Mucosa of rectum (tissue), 2 donors: Measurements from ENCODE around the gene NEURL3.

Experiments used
- H3K27ac ChIP-seq, 2 donors: one replicate each; pipeline ENCODE4 v1.7.0; 2013; ENCODE audit warnings: inconsistent platforms in 2 of 2, low read depth in 2 of 2, low read length in 2 of 2
- H3K27me3 ChIP-seq, 2 donors: one replicate each; pipeline ENCODE4 v1.7.0; 2013; ENCODE audit warnings: low read length in 2 of 2; ENCODE audit not compliant: control insufficient read depth in 2 of 2, insufficient read depth in 2 of 2
- H3K36me3 ChIP-seq, 2 donors: one replicate each; pipeline ENCODE4 v1.7.0; 2013; ENCODE audit warnings: low read length in 2 of 2; ENCODE audit not compliant: control insufficient read depth in 2 of 2, insufficient read depth in 2 of 2
- H3K4me1 ChIP-seq, 2 donors: one replicate each; pipeline ENCODE4 v1.7.0; 2013; ENCODE audit warnings: low read length in 2 of 2, mild to moderate bottlenecking in 1 of 2; ENCODE audit not compliant: control insufficient read depth in 2 of 2, insufficient read depth in 2 of 2
- H3K4me3 ChIP-seq, 2 donors: one replicate each; pipeline ENCODE4 v1.7.0; 2013; ENCODE audit warnings: low read length in 2 of 2
- H3K9ac ChIP-seq, 2 donors: one replicate each; pipeline ENCODE4 v1.7.0; 2013; ENCODE audit warnings: low read length in 2 of 2, low read depth in 1 of 2, mild to moderate bottlenecking in 1 of 2
- H3K9me3 ChIP-seq, 2 donors: one replicate each; pipeline ENCODE4 v1.7.0; 2013; ENCODE audit warnings: low read length in 2 of 2; ENCODE audit not compliant: control insufficient read depth in 2 of 2
- donor health status: healthy.
- donor health status: Normal muscosa, but diverticular disease.

Gene NEURL3

GRCh38 chr2:96521219-96521618 is 16.1 kb upstream of the NEURL3 start:
- no peaks in the 10 kb centered on the region for H3K36me3 ChIP-seq
- H3K9ac ChIP-seq: no peak overlapping the region
- H3K9me3 ChIP-seq: no peaks in the 10 kb centered on the region
- no peak overlapping the region for H3K27ac ChIP-seq
- H3K27me3 ChIP-seq: no peaks in the 10 kb centered on the region
- peaks cover 0 to 7% of the 10 kb centered on the region in 2 donors for H3K4me1 ChIP-seq
- no peak overlapping the region for H3K4me3 ChIP-seq

- Histone ChIP-seq H3K36me3 (no peaks in the 10 kb centered on the region), H3K9ac (no peak overlapping the region), H3K27me3 (no peaks in the 10 kb centered on the region), H3K9me3 (no peaks in the 10 kb centered on the region), H3K4me1 (peaks cover 0 to 7% of the 10 kb centered on the region in 2 donors), H3K27ac (no peak overlapping the region), H3K4me3 (no peak overlapping the region)
Measured at GRCh38 chr2:96520697-96521096, 15.5 kb upstream of the NEURL3 start.

- no peaks in the 10 kb centered on the region for H3K27me3 ChIP-seq
- H3K9me3 ChIP-seq: no peaks in the 10 kb centered on the region
- H3K9ac ChIP-seq: no peak overlapping the region
- H3K4me1 ChIP-seq: peaks cover 0 to 7% of the 10 kb centered on the region in 2 donors
- no peaks in the 10 kb centered on the region for H3K36me3 ChIP-seq
- no peak overlapping the region for H3K4me3 ChIP-seq
- no peak overlapping the region for H3K27ac ChIP-seq
Measured at GRCh38 chr2:96520231-96520630, 15.1 kb upstream of the NEURL3 start.

GRCh38 chr2:96517079-96517478 is 11.9 kb upstream of the NEURL3 start:
- H3K9me3 ChIP-seq: no peaks in the 10 kb centered on the region
- no peak overlapping the region for H3K9ac ChIP-seq
- no peak overlapping the region for H3K4me3 ChIP-seq
- no peaks in the 10 kb centered on the region for H3K4me1 ChIP-seq
- no peaks in the 10 kb centered on the region for H3K27me3 ChIP-seq
- no peaks in the 10 kb centered on the region for H3K36me3 ChIP-seq
- no peak overlapping the region for H3K27ac ChIP-seq

DNA sequence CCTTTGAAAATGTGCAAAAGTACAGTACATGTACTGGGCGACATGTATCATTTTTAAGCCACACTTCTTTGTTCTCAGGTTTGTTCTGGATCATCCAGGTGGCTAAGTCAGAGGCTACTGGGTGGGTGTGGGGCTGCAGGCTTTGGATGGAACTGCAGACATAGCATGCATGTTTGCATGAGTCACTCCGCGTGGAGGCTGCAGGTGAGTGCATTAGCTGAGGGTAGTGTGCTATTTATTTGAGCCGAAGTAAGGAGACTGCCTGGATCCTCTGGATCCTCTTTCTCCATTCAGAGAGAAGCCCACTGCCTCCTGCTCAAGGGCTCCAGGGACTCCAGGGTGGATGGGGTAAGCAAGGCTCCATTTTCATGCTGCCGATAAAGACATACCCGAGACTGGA is 9.4 kb upstream of the NEURL3 start:
- Histone ChIP-seq H3K36me3 (no peaks in the 10 kb centered on the region), H3K9ac (no peak overlapping the region), H3K27me3 (no peaks in the 10 kb centered on the region), H3K27ac (no peak overlapping the region), H3K9me3 (no peaks in the 10 kb centered on the region), H3K4me3 (no peak overlapping the region), H3K4me1 (no peaks in the 10 kb centered on the region)

DNA sequence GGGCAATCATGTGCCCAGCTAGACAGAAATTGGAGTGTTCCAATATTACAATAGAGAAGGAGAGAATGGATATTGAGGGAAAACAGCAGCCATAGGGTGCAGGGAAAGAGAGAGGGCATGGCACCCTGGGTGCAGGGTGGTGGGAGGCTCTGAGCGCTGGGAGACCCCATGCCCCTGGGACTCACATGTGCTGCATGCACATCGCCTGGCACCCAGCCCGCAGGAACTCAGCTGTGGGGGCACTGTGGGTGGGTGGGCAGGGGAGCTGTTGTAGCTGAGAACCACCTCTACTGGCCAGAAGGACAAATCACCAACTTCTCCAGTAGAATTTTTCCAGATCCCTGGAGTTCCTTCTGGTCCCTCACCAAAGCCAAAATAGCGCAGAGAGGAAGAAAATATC is 7.2 kb upstream of the NEURL3 start:
- peaks cover 5 to 8% of the 10 kb centered on the region in 2 donors for H3K4me1 ChIP-seq
- H3K27me3 ChIP-seq: no peaks in the 10 kb centered on the region
- no peaks in the 10 kb centered on the region for H3K36me3 ChIP-seq
- no peak overlapping the region for H3K9ac ChIP-seq
- H3K9me3 ChIP-seq: no peaks in the 10 kb centered on the region
- H3K27ac ChIP-seq: no peak overlapping the region
- H3K4me3 ChIP-seq: no peak overlapping the region

DNA sequence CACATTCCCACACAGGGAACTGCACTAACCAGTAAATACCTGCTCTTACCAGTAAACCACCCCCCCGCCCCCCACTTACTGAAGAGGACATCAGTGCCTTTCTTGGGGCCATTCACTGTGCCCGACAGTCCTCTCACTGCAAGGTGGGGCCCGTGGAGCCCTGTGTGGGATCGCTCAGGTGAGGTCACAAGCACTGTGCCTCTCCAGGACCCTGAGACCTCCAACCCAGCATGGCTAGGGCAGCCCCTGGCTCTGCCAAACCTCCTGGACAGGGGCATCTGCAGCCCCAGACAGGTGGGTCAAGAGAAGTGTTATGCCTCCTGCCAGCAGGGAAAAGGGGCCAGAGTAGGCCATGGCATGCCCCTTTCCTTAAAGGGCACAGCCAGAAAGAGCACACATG is 6.7 kb upstream of the NEURL3 start:
- peaks cover 5 to 8% of the 10 kb centered on the region in 2 donors for H3K4me1 ChIP-seq
- no peaks in the 10 kb centered on the region for H3K9me3 ChIP-seq
- no peak overlapping the region for H3K9ac ChIP-seq
- H3K27me3 ChIP-seq: no peaks in the 10 kb centered on the region
- H3K4me3 ChIP-seq: no peak overlapping the region
- H3K27ac ChIP-seq: no peak overlapping the region
- H3K36me3 ChIP-seq: no peaks in the 10 kb centered on the region

DNA sequence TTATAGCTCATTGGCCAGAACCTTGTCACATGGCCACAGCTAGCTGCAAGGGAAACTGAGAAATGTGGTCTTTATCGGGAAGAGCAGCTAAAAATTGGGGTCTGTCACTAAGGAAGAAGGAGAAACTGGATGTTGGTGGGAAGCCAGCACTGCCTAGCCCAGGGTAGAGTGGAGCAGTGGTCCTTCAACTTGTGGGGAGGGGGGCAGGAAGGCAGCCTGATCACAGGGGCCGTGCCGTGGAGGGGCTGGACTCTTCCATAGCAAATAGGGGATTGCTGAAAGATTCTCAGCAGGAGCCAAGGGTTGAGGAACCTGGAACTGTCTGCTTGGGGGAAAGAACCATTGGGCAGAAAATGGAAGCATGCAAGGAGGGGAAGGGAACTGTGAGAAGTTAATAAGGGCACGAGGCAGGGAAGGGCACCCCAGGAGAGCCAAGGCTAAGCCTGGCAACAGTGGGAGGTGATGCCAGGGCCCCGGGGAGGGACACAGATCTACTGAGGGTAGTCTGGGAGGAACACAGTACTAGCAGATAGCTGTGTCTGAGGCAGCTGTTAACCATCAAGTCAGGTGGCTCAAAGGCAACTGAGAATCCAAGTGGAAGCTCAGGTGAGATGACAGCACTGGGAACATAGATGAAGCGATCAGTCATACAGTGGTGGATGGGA is 5.9 kb upstream of the NEURL3 start:
- Histone ChIP-seq H3K27ac (no peak overlapping the region), H3K9ac (no peak overlapping the region), H3K4me3 (no peak overlapping the region), H3K4me1 (peaks cover 5 to 8% of the 10 kb centered on the region in 2 donors), H3K27me3 (no peaks in the 10 kb centered on the region), H3K36me3 (no peaks in the 10 kb centered on the region), H3K9me3 (no peaks in the 10 kb centered on the region)

DNA sequence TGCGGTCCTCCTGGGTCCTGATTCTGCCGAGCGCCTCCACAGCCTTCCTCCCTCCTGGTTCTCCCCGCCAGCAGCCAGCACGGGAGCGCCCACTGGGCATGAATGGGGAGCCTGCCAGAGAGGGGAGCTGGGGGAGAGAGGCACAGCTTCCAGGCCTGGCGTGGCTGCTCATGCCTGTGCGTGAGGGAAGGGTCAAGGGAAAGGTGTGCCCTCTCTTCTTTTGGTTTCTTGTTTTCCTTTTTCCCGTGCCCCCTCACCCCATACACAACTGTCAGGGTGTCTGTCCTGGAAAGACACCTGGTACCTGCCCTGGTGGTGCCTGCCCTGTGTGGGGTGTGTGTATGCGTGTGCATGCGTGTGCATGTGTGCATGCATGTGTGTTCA is 4.7 kb upstream of the NEURL3 start:
- Histone ChIP-seq H3K9me3 (no peaks in the 10 kb centered on the region), H3K27ac (no peak overlapping the region), H3K36me3 (no peaks in the 10 kb centered on the region), H3K4me1 (peaks cover 8 to 19% of the 10 kb centered on the region in 2 donors), H3K4me3 (peak overlapping the region in 1 of 2 donors; percentile 26), H3K27me3 (no peaks in the 10 kb centered on the region), H3K9ac (peak overlapping the region; percentile 6 to 22)

DNA sequence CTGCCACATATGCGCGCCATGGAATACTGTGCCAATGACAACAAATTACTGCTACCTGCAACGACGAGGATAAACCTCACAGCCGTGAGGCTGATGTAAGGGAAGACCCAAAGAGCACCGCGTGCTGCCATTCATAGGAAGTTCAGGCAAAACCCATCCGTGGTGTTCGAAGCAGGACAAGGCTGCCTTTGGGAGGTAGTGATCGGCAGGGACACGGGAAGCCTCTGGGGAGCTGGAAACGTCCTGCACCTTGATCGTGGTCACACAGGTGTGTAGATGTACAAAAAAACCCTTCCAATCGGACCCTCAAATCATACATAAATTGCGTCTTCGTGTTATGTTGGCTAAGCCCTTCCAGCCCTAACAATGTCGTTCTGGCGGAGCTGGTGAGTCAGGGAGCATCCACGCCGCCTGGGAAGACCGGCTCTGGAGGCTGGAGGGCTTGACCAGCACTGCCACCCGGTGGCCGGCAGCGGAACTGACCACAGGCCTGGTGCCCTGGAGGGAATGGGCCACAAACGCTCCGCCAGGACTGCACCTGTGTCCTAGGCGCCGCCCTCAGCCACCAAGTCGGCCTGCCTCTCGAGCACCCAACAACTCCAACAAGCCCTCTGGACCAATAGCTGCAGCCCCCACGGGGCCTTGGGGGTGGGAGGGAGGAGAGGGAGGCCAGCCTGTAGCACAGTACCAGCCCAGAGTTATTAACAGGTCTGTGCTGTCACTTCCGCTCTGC is 4.1 kb upstream of the NEURL3 start:
- Histone ChIP-seq H3K4me1 (peaks cover 10 to 20% of the 10 kb centered on the region in 2 donors), H3K36me3 (no peaks in the 10 kb centered on the region), H3K9me3 (no peaks in the 10 kb centered on the region), H3K4me3 (peak overlapping the region in 1 of 2 donors; percentile 20), H3K9ac (peak overlapping the region; percentile 14 to 22), H3K27me3 (no peaks in the 10 kb centered on the region), H3K27ac (no peak overlapping the region)
